Measurements from ENCODE around the gene PTCD2.

PTCD2 gene

GRCh38 chr5:72352616-72353015 lies 32.4 kb downstream of the PTCD2 start:
- Histone ChIP-seq H3K4me3 (ENCODE audit: low read length) (no peak overlapping the region), H3K36me3 (ENCODE audit: control insufficient read depth, low read length) (no peaks in the 10 kb centered on the region), H3K27me3 (ENCODE audit: control insufficient read depth, low read length) (no peaks in the 10 kb centered on the region), H3K27ac (ENCODE audit: low read depth, low read length) (no peak overlapping the region), H3K4me1 (ENCODE audit: control insufficient read depth, low read length) (no peaks in the 10 kb centered on the region), H4K20me1 (ENCODE audit: control insufficient read depth, insufficient read depth, low read depth, low read length) (no peaks in the 10 kb centered on the region), H3K79me2 (ENCODE audit: control insufficient read depth, low read length) (no peaks in the 10 kb centered on the region), H3K4me2 (ENCODE audit: low read length) (no peak overlapping the region), H3K9me3 (ENCODE audit: control insufficient read depth, insufficient read depth, low read length) (no peaks in the 10 kb centered on the region), H3F3A (ENCODE audit: control insufficient read depth, insufficient read depth) (no peaks in the 10 kb centered on the region), H3K9me2 (replicated peaks; ENCODE audit: control insufficient read depth, low read length) (no peaks in the 10 kb centered on the region)
- no peak for TF ChIP-seq EZH2phosphoT487 (IDR thresholded peaks at IDR 0.05; ENCODE audit: borderline replicate concordance, low read length)
- TF ChIP-seq, protein P1, sequence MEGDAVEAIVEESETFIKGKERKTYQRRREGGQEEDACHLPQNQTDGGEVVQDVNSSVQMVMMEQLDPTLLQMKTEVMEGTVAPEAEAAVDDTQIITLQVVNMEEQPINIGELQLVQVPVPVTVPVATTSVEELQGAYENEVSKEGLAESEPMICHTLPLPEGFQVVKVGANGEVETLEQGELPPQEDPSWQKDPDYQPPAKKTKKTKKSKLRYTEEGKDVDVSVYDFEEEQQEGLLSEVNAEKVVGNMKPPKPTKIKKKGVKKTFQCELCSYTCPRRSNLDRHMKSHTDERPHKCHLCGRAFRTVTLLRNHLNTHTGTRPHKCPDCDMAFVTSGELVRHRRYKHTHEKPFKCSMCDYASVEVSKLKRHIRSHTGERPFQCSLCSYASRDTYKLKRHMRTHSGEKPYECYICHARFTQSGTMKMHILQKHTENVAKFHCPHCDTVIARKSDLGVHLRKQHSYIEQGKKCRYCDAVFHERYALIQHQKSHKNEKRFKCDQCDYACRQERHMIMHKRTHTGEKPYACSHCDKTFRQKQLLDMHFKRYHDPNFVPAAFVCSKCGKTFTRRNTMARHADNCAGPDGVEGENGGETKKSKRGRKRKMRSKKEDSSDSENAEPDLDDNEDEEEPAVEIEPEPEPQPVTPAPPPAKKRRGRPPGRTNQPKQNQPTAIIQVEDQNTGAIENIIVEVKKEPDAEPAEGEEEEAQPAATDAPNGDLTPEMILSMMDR (IDR thresholded peaks at IDR 0.05; ENCODE audit: low read depth, low read length, poor library complexity, severe bottlenecking) = no peak

DNA sequence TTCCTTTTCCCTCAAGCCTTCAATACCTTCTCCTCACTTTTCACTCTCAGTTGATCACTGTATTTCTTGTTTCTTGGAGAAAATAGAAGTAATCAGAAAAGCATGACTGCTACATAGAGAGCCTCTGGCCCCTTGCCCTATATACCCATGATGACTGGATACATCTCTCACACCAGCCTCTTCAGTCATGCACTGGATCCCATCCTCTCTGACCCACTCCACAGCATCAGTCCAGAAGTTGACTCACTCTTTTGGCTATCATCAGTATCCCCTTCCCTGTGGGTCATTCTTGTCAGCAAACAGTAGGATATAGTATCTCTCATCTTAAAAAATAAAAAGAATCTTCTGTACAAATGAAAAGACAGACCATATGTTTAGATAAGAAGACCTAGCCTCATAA lies 32.9 kb downstream of the PTCD2 start:
- Histone ChIP-seq H3K4me3 (ENCODE audit: low read length) (no peak overlapping the region), H3F3A (ENCODE audit: control insufficient read depth, insufficient read depth) (no peaks in the 10 kb centered on the region), H3K79me2 (ENCODE audit: control insufficient read depth, low read length) (no peaks in the 10 kb centered on the region), H3K9me3 (ENCODE audit: control insufficient read depth, insufficient read depth, low read length) (no peaks in the 10 kb centered on the region), H3K27me3 (ENCODE audit: control insufficient read depth, low read length) (no peaks in the 10 kb centered on the region), H4K20me1 (ENCODE audit: control insufficient read depth, insufficient read depth, low read depth, low read length) (no peaks in the 10 kb centered on the region), H3K9me2 (replicated peaks; ENCODE audit: control insufficient read depth, low read length) (no peaks in the 10 kb centered on the region), H3K4me2 (ENCODE audit: low read length) (no peak overlapping the region), H3K4me1 (ENCODE audit: control insufficient read depth, low read length) (no peaks in the 10 kb centered on the region), H3K27ac (ENCODE audit: low read depth, low read length) (no peak overlapping the region), H3K36me3 (ENCODE audit: control insufficient read depth, low read length) (peaks cover 1% of the 10 kb centered on the region)
- TF ChIP-seq, protein P1 (IDR thresholded peaks at IDR 0.05; ENCODE audit: low read depth, low read length, poor library complexity, severe bottlenecking) = no peak
- no peak for TF ChIP-seq EZH2phosphoT487 (IDR thresholded peaks at IDR 0.05; ENCODE audit: borderline replicate concordance, low read length)

DNA sequence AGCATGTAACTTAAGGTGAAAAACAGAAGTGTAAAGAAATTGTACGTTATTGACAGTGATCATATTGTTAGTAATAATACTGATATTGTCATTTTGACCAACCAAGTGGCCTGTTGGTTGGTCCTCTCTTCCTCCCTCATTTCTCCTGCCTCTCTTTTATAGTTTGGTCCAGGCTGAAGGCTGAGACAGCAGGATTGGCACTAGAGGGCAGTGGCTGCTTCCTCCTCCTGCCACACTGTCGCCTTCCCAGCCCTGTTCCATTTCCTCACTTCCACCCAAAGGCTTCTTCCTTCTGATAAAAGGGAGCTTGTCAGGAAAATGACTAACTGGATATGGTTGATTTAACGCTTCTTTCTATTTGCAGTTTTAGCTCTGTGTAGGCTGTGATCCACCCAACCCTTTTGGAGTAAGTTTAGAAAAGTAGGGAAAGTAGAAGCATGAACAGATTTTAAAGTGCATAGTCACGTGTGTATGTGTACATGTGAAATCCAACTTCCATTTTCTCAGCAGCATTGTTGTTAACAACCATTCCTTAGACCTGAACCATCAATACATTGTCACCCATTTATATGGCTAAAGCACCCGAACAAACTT lies 35.6 kb downstream of the PTCD2 start:
- H3K4me1 ChIP-seq (ENCODE audit: control insufficient read depth, low read length) = no peaks in the 10 kb centered on the region
- H3K9me2 ChIP-seq (replicated peaks; ENCODE audit: control insufficient read depth, low read length) = no peaks in the 10 kb centered on the region
- H3K4me2 ChIP-seq (ENCODE audit: low read length) = no peak overlapping the region
- no peak overlapping the region for H3K4me3 ChIP-seq (ENCODE audit: low read length)
- H4K20me1 ChIP-seq (ENCODE audit: control insufficient read depth, insufficient read depth, low read depth, low read length) = no peaks in the 10 kb centered on the region
- TF ChIP-seq EZH2phosphoT487 (IDR thresholded peaks at IDR 0.05; ENCODE audit: borderline replicate concordance, low read length) = no peak
- TF ChIP-seq, protein P1 (IDR thresholded peaks at IDR 0.05; ENCODE audit: low read depth, low read length, poor library complexity, severe bottlenecking) = peak; percentile 20
- H3K27me3 ChIP-seq (ENCODE audit: control insufficient read depth, low read length) = no peaks in the 10 kb centered on the region
- H3K36me3 ChIP-seq (ENCODE audit: control insufficient read depth, low read length) = peaks cover 27% of the 10 kb centered on the region
- no peaks in the 10 kb centered on the region for H3K9me3 ChIP-seq (ENCODE audit: control insufficient read depth, insufficient read depth, low read length)
- H3F3A ChIP-seq (ENCODE audit: control insufficient read depth, insufficient read depth) = no peaks in the 10 kb centered on the region
- H3K27ac ChIP-seq (ENCODE audit: low read depth, low read length) = no peak overlapping the region
- H3K79me2 ChIP-seq (ENCODE audit: control insufficient read depth, low read length) = no peaks in the 10 kb centered on the region

Data from DOHH2 (cell line).